ENCODE data around the gene SLC27A1. TPM values are rescaled to one million over a fixed set of nuclear protein-coding genes. Genes with fewer than 3 reads are reported as not detected.
"Not testable (repeated sequence)": the region's sequence is repeated elsewhere in the genome, so short reads cannot be mapped to it uniquely, and the experiment has no call there.

The SLC27A1 gene
- total RNA-seq, 6 experiments from 2014 or later = 11.5 to 14.9 (median 13.6) TPM

DNA sequence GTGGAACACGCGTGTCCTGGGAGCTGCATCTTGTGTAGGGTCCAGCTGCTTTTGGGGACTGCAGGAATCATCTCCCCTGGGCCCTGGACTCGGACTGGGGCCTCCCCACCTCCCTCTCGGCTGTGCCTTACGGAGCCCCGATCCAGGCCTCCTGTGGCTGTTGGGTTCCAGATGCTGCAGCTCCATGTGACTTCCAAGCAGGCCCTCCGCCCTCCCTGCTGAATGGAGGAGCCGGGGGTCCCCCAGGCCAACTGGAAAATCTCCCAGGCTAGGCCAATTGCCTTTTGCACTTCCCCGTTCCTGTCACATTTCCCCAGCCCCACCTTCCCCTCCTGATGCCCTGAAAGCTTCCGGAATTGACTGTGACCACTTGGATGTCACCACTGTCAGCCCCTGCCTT is 34.9 kb downstream of the SLC27A1 start:
- no peak for DNase-seq
- no peak overlapping the region for H3K27ac Mint-ChIP-seq
- no peak overlapping the region for H3K4me3 Mint-ChIP-seq
- peaks cover 3% of the 10 kb centered on the region for H3K27me3 Mint-ChIP-seq (ENCODE audit: insufficient read depth)
- TF ChIP-seq, protein P1, sequence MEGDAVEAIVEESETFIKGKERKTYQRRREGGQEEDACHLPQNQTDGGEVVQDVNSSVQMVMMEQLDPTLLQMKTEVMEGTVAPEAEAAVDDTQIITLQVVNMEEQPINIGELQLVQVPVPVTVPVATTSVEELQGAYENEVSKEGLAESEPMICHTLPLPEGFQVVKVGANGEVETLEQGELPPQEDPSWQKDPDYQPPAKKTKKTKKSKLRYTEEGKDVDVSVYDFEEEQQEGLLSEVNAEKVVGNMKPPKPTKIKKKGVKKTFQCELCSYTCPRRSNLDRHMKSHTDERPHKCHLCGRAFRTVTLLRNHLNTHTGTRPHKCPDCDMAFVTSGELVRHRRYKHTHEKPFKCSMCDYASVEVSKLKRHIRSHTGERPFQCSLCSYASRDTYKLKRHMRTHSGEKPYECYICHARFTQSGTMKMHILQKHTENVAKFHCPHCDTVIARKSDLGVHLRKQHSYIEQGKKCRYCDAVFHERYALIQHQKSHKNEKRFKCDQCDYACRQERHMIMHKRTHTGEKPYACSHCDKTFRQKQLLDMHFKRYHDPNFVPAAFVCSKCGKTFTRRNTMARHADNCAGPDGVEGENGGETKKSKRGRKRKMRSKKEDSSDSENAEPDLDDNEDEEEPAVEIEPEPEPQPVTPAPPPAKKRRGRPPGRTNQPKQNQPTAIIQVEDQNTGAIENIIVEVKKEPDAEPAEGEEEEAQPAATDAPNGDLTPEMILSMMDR (IDR thresholded peaks at IDR 0.05) = no peak
- H3K36me3 Mint-ChIP-seq (ENCODE audit: low read depth) = peaks cover 24% of the 10 kb centered on the region
- peaks cover 13% of the 10 kb centered on the region for H3K9me3 Mint-ChIP-seq
- peaks cover 26% of the 10 kb centered on the region for H3K4me1 Mint-ChIP-seq (ENCODE audit: low read depth)

DNA sequence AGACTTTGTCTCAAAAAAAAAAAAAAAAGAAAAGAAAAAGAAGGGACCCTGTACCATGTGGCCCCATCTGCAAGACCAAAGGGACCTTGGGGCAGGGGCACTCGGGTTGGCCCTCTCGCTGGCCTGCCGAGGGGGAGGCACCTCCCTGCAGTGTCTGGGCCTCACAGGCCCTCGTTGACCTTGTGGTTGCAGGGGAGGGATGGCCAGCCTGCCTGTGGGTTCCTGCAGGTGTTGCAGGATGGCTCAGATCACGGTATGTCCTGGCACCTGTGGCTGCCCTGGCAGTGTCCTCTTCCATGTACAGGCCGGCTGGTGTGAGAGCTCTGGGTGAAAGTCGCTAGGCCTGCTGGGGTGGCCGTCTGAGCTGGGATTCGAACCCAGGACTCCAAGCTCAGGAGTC is 36.4 kb downstream of the SLC27A1 start:
- peak overlapping the region; percentile 21; the same call in 1 of the 2 replicates for H3K27ac Mint-ChIP-seq
- peaks cover 24% of the 10 kb centered on the region for H3K9me3 Mint-ChIP-seq
- peaks cover 37% of the 10 kb centered on the region for H3K4me1 Mint-ChIP-seq (ENCODE audit: low read depth)
- H3K36me3 Mint-ChIP-seq (ENCODE audit: low read depth) = peaks cover 35% of the 10 kb centered on the region
- H3K4me3 Mint-ChIP-seq = no peak overlapping the region
- DNase-seq = no peak
- TF ChIP-seq, protein P1 (IDR thresholded peaks at IDR 0.05) = no peak
- H3K27me3 Mint-ChIP-seq (ENCODE audit: insufficient read depth) = peaks cover 3% of the 10 kb centered on the region

DNA sequence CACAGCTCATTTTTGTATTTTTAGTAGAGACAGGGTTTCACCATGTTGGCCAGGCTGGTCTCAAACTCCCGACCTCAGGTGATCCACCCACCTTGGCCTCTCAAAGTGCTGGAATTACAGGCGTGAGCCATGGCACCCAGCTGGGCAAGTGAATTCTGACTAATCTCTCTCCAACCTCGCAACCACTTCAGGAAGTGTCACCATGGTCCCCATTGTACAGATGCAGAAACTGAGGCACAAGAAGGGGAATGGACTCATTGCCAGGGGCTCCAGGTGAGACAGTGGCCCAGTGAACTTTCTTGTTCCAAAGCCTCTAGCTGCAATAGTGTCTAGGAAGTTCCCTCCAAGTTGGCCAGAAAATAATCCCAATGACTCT is 38.2 kb downstream of the SLC27A1 start:
- Mint-ChIP-seq H3K4me1 (ENCODE audit: low read depth) (peaks cover 41% of the 10 kb centered on the region), H3K4me3 (peak overlapping the region; percentile 74), H3K36me3 (ENCODE audit: low read depth) (peaks cover 34% of the 10 kb centered on the region), H3K27ac (peak overlapping the region; percentile 94), H3K9me3 (peaks cover 24% of the 10 kb centered on the region)
- not testable (repeated sequence) for DNase-seq; H3K27me3 Mint-ChIP-seq (ENCODE audit: insufficient read depth)

DNA sequence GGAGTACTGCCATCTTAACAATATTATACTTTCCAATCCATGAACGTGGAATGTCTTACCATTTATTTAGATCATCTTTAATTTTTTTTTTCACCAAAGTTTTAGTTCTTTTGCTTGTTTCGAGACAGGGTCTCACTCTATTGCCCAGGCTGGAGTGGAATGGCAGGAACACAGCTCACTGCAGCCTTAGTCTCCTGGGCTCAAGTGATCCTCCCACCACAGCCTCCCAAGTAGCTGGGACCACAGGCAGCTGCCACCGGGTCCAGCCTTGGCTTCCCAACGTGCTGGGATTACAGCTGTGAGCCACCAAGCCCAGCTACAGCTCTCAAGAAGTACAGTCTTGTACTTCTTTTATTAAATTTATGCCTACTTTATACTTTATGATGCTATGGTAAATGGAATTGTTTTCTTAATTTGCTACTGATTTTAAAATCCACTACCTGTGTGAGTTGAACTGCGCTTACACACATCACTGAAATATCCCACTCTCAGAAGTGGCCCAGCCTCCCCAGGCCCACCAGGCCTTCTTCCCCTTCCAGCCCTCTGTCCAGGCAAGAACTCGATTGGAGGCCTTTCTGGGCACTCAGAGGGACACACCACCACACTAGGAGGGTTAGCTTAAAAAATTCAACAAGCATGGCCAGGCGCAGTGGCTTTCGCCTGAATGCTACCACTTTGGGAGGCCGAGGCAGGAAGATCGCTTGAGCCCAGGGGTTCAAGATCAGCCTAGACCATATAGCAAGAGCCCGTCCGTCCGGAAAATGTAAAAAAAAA is 40.1 kb downstream of the SLC27A1 start:
- Mint-ChIP-seq H3K9me3 (peaks cover 24% of the 10 kb centered on the region), H3K27me3 (ENCODE audit: insufficient read depth) (peaks cover 5% of the 10 kb centered on the region), H3K36me3 (ENCODE audit: low read depth) (peaks cover 34% of the 10 kb centered on the region), H3K4me1 (ENCODE audit: low read depth) (peaks cover 47% of the 10 kb centered on the region), H3K4me3 (peak overlapping the region; percentile 97), H3K27ac (peak overlapping the region; percentile 97)
- TF ChIP-seq, protein P1 (IDR thresholded peaks at IDR 0.05) = no peak
- no peak for DNase-seq

DNA sequence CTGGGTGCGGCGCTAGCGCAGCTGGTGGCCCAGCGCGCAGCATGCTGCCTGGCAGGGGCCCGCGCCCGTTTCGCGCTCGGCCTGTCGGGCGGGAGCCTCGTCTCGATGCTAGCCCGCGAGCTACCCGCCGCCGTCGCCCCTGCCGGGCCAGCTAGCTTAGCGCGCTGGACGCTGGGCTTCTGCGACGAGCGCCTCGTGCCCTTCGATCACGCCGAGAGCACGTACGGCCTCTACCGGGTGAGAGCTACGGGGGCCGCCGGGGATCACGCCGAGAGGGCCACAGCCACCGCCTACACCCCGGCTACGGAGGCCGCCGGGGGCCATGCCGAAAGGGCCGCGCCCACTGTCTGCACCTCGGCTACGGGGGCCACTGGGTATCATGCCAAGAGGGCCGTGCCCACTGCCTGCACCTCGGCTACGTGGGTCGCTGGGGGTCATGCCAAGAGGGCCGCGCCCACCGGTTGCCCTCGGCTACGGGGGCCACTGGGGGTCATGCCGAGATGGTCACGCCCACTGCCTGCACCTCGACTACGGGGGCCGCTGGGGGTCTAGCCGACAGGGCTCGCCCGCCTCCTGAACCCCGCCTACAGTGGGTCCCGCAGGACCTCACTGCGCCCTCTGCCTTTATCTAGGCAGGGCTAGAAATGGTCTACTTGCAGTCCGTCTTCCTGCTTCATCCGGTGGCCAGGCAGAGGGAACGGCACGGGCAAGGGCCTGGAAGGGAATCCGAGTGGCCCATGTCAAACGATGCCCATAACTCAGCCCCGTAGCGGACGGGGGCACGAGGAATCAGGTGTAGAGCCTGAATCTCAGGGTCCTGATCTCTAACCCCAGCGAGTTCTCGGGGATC is 41.6 kb downstream of the SLC27A1 start:
- DNase-seq = peak; percentile 67
- Mint-ChIP-seq H3K9me3 (peaks cover 26% of the 10 kb centered on the region), H3K4me3 (peak overlapping the region; percentile 97), H3K27ac (peak overlapping the region; percentile 97), H3K27me3 (ENCODE audit: insufficient read depth) (peaks cover 5% of the 10 kb centered on the region), H3K36me3 (ENCODE audit: low read depth) (peaks cover 41% of the 10 kb centered on the region), H3K4me1 (ENCODE audit: low read depth) (peaks cover 47% of the 10 kb centered on the region)
- TF ChIP-seq, protein P1 (IDR thresholded peaks at IDR 0.05) = peak; percentile 55; the same call in 1 of the 2 replicates

DNA sequence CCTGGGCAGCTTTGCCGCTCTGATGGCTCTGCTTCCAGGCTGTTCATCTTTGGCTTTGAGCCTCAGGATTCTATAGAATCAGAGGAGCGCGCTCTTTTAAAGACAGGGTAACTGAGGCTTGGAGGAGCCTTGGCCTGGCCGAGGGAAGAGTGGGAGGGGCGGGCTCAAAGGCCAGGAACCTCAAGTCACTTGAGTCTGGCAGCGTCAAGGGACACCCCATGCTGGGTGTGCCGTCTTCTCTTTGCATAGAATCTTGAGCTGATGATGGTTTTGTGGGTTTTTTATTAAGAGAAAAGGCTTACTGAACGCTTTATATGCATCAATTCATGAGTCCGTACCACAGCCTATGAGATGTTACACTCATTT is 42.2 kb downstream of the SLC27A1 start:
- DNase-seq = no peak
- TF ChIP-seq, protein P1 (IDR thresholded peaks at IDR 0.05) = no peak
- H3K4me3 Mint-ChIP-seq = peak overlapping the region; percentile 97
- H3K27ac Mint-ChIP-seq = peak overlapping the region; percentile 71
- H3K27me3 Mint-ChIP-seq (ENCODE audit: insufficient read depth) = peaks cover 4% of the 10 kb centered on the region
- peaks cover 32% of the 10 kb centered on the region for H3K9me3 Mint-ChIP-seq
- H3K4me1 Mint-ChIP-seq (ENCODE audit: low read depth) = peaks cover 45% of the 10 kb centered on the region
- peaks cover 46% of the 10 kb centered on the region for H3K36me3 Mint-ChIP-seq (ENCODE audit: low read depth)

All from HFFc6 (cell line).